Esophagus squamous epithelium (tissue), 5 donors: ENCODE data around the gene HIVEP1. TPM values are rescaled to one million over a fixed set of nuclear protein-coding genes. Genes with fewer than 3 reads are reported as not detected.

ENCODE experiments used
- DNase-seq: peaks from one replicate; lab custom pipeline; 2025; lab: John Stamatoyannopoulos, UW
- H3K27ac ChIP-seq, 4 donors: fragments of 200-600 bp; sonication (generic); one replicate each; pipeline ENCODE4 v1.5.1; 2016 to 2019; ENCODE audit warnings: mild to moderate bottlenecking in 1 of 4
- H3K27me3 ChIP-seq, 4 donors: fragments of 200-600 bp; sonication (generic); 1 replicate in 3 of 4; 2 replicates in 1 of 4; pipeline versions ENCODE4 v1.5.1 to v1.6.0; 2017 to 2021; ENCODE audit warnings: antibody characterized with exemption in 1 of 4
- H3K36me3 ChIP-seq, 3 donors: fragments of 200-600 bp; sonication (generic); one replicate each; pipeline ENCODE4 v1.5.1; 2016 to 2019
- H3K4me1 ChIP-seq, 3 donors: fragments of 200-600 bp; sonication (generic); one replicate each; pipeline ENCODE4 v1.5.1; 2017 to 2019
- H3K4me3 ChIP-seq, 4 donors: fragments of 200-600 bp; sonication (generic); 1 replicate in 3 of 4; 2 replicates in 1 of 4; pipeline ENCODE4 v1.5.1; 2016 to 2019; ENCODE audit warnings: mild to moderate bottlenecking in 2 of 4, moderate library complexity in 1 of 4
- H3K9me3 ChIP-seq, 3 donors: fragments of 200-600 bp; sonication (generic); one replicate each; pipeline ENCODE4 v1.5.1; 2016 to 2019
- POLR2A ChIP-seq, 4 donors: fragments of 450-650 bp; IDR thresholded peaks; one replicate each; pipeline ENCODE4 v1.6.1; 2017; ENCODE audit warnings: antibody characterized with exemption in 4 of 4, mild to moderate bottlenecking in 4 of 4, moderate library complexity in 3 of 4
- WGBS, 2 donors: methylation state at CpG; one replicate each; pipeline ENCODE4 v1.1.5; 2018; 5-methylcytosine and 5-hydroxymethylcytosine counted together
- intact Hi-C: fragments of 100-400 bp; cut with DNase I; formaldehyde crosslinking; loops from one replicate; pipeline ENCODE4 v1.15.0; 2022
- total RNA-seq, 4 donors: library from RNA; depleted of rRNA; stranded (reverse); fragments of >200 nt; gene quantifications; one replicate each; pipeline ENCODE4 v1.1.0, GENCODE V29; 2016
- TF ChIP-seq, protein P1 (sequence below), 6 experiments: fragments of 450-650 bp in 4 of 6; fragments of 200-600 bp in 2 of 6; sonication (generic) in 2 of 6; IDR thresholded peaks; one replicate each; pipeline ENCODE4 v1.5.1; 2016 to 2019; ENCODE audit warnings: antibody characterized with exemption in 6 of 6, mild to moderate bottlenecking in 4 of 6, moderate library complexity in 4 of 6
- donor health status: DM: yes; HTN: yes; CAD: no.

The HIVEP1 gene
- total RNA-seq, 4 donors from 2014 or later: 11.0 to 22.3 (median 20.7) TPM

DNA sequence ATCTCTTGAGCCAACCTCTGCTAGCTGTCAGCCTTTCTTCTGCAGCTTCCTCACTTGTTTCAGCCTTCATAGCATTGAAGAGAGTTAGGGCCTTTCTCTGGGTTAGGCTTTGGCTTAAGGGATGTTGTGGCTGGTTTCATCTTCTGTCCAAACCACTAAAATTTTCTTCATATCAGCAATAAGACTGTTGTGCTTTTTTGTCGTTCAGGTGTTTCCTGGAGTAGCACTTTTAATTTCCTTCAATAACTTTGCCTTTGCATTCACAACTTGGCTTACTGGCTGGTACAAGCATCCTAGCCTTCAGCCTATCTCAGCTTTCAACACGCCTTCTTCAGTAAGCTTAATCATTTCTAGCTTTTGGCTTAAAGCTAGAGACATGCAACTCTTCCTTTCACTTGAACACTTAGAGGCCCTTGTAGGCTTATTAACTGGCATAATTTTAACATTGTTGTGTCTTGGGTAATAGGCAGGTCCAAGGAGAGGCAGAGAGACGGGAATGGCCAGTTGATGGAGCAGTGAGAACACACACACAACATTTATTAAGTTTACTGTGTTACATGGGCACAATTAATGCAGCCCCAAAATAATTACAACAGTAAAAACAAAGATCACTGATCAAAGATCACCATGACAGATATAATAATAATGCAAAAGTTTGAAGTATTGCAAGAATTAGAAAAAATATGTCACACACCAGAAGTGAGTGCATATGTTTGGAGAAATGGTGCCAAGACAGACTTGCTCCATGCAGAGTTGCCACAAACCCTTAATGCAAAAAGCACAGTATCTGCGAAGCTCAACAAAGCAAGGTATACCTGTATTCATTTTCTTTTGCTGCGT is 98.6 kb downstream of the HIVEP1 start:
- H3K27me3 ChIP-seq: no peaks in the 10 kb centered on the region
- H3K27ac ChIP-seq: no peak overlapping the region
- intact Hi-C loops: no loop called here
- WGBS, 2 donors: 77 to 78% methylated on average over 5 of the region's 5 CpGs
- H3K36me3 ChIP-seq: peaks cover 0 to 47% (median 0%) of the 10 kb centered on the region in 3 donors
- no peaks in the 10 kb centered on the region for H3K9me3 ChIP-seq
- TF ChIP-seq, protein P1, sequence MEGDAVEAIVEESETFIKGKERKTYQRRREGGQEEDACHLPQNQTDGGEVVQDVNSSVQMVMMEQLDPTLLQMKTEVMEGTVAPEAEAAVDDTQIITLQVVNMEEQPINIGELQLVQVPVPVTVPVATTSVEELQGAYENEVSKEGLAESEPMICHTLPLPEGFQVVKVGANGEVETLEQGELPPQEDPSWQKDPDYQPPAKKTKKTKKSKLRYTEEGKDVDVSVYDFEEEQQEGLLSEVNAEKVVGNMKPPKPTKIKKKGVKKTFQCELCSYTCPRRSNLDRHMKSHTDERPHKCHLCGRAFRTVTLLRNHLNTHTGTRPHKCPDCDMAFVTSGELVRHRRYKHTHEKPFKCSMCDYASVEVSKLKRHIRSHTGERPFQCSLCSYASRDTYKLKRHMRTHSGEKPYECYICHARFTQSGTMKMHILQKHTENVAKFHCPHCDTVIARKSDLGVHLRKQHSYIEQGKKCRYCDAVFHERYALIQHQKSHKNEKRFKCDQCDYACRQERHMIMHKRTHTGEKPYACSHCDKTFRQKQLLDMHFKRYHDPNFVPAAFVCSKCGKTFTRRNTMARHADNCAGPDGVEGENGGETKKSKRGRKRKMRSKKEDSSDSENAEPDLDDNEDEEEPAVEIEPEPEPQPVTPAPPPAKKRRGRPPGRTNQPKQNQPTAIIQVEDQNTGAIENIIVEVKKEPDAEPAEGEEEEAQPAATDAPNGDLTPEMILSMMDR (IDR thresholded peaks at IDR 0.05): no peak
- TF ChIP-seq POLR2A (IDR thresholded peaks at IDR 0.05): no peak
- peaks cover 0 to 8% (median 0%) of the 10 kb centered on the region in 3 donors for H3K4me1 ChIP-seq
- DNase-seq: no peak
- no peak overlapping the region for H3K4me3 ChIP-seq

DNA sequence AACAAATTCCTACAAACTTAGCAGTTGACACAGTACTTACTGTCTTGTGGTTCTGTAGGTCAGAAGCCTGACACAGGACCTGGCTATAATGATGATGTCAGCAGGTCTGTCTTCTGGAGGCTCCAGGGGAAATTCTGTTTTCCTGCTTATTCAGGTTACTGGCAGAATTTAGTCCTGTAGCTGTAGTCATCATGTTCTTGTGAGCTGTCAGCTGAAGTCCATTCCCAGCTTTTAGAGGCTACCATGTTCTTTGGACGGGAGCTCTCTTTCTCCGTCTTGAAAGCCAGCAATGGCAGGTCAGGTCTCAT is 99.2 kb downstream of the HIVEP1 start:
- H3K27ac ChIP-seq: no peak overlapping the region
- WGBS, 2 donors: 88 to 100% methylated on average over 2 of the region's 2 CpGs
- TF ChIP-seq, protein P1 (IDR thresholded peaks at IDR 0.05): no peak
- no peak for TF ChIP-seq POLR2A (IDR thresholded peaks at IDR 0.05)
- H3K9me3 ChIP-seq: no peaks in the 10 kb centered on the region
- intact Hi-C loops: no loop called here
- peaks cover 0 to 47% (median 0%) of the 10 kb centered on the region in 3 donors for H3K36me3 ChIP-seq
- no peaks in the 10 kb centered on the region for H3K27me3 ChIP-seq
- no peak overlapping the region for H3K4me3 ChIP-seq
- DNase-seq: no peak
- H3K4me1 ChIP-seq: peaks cover 0 to 8% (median 0%) of the 10 kb centered on the region in 3 donors

DNA sequence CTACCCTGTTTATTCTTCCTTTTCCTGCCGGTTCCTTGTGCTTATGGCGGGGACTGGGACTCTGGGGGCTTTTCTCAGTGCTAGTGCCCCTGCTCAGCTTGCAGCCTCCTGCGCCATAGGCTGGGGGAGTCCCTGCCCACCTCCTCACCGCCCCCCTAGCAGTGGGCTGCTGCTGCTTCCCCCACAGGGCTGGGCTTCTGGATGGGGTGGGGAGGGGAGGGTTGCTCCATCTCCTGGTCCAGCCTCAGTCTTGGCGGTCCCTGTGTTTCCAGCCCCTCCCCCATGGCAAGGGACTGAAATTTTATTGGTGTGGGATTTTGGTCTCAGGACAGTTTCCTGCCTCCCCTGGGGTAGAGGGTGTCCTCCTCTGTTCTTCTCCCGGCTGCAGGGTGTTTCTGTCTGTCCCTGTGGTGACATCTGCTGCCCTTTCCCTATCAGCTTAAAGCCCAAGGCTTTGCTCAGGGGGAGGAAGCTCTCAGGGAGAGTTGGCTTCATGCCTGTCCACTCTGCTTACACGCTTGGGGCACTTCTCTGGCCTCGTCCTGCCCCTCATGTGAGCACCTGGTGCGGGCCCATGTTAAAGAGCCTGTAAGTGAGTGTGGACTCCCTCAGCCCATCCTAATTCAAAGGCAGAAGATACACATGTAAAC is 100.6 kb downstream of the HIVEP1 start:
- Histone ChIP-seq H3K36me3 (peaks cover 0 to 46% (median 0%) of the 10 kb centered on the region in 3 donors), H3K9me3 (no peaks in the 10 kb centered on the region), H3K4me1 (peaks cover 0 to 8% (median 0%) of the 10 kb centered on the region in 3 donors), H3K27me3 (no peaks in the 10 kb centered on the region), H3K4me3 (no peak overlapping the region), H3K27ac (no peak overlapping the region)
- TF ChIP-seq POLR2A (IDR thresholded peaks at IDR 0.05): no peak
- TF ChIP-seq, protein P1 (IDR thresholded peaks at IDR 0.05): no peak
- intact Hi-C loops: no loop called here
- DNase-seq: no peak
- WGBS, 2 donors: 88 to 100% methylated on average over 2 to 3 of the region's 9 CpGs

- TF ChIP-seq POLR2A (IDR thresholded peaks at IDR 0.05): no peak
- TF ChIP-seq, protein P1 (IDR thresholded peaks at IDR 0.05): no peak
- no peak for DNase-seq
- H3K4me3 ChIP-seq: no peak overlapping the region
- peaks cover 0 to 8% (median 0%) of the 10 kb centered on the region in 3 donors for H3K4me1 ChIP-seq
- intact Hi-C loops: no loop called here
- peaks cover 0 to 40% (median 0%) of the 10 kb centered on the region in 3 donors for H3K36me3 ChIP-seq
- no peak overlapping the region for H3K27ac ChIP-seq
- H3K27me3 ChIP-seq: no peaks in the 10 kb centered on the region
- 83% methylated on average over 6 of the region's 6 CpGs for WGBS, 2 donors
- H3K9me3 ChIP-seq: no peaks in the 10 kb centered on the region
These were observed 101.1 kb downstream of the HIVEP1 start for GRCh38 chr6:12113190-12113577.

GRCh38 chr6:12114055-12114503 is 102.0 kb downstream of the HIVEP1 start:
- Histone ChIP-seq H3K4me3 (no peak overlapping the region), H3K36me3 (peaks cover 0 to 32% (median 0%) of the 10 kb centered on the region in 3 donors), H3K27ac (no peak overlapping the region), H3K9me3 (no peaks in the 10 kb centered on the region), H3K27me3 (no peaks in the 10 kb centered on the region), H3K4me1 (peaks cover 0 to 11% (median 3%) of the 10 kb centered on the region in 3 donors)
- DNase-seq: no peak
- WGBS, 2 donors: 93% methylated on average over 6 of the region's 6 CpGs
- intact Hi-C loops: no loop called here
- TF ChIP-seq POLR2A (IDR thresholded peaks at IDR 0.05): no peak
- TF ChIP-seq, protein P1 (IDR thresholded peaks at IDR 0.05): no peak
